HepG2 (cell line): ENCODE data around the gene SNX21. TPM values are rescaled to one million over a fixed set of nuclear protein-coding genes. Genes with fewer than 3 reads are reported as not detected.

Experiments used
- BHLHE40 ChIP-seq: IDR thresholded peaks from 2 replicates; pipeline ENCODE4 v1.6.1; 2011; ENCODE audit warnings: low read length, improper control_type of control experiment
- SMARCE1 ChIP-seq: fragments of 450-650 bp; IDR thresholded peaks from 2 replicates; pipeline ENCODE4 v1.6.1; 2017; ENCODE audit warnings: borderline replicate concordance
- SP1 ChIP-seq, 2 experiments: fragments of 450-650 bp in 1 of 2; sonication (generic) in 1 of 2; formaldehyde crosslinking in 1 of 2; IDR thresholded peaks; 2 replicates each; pipeline versions ENCODE4 v1.4.0 to v1.6.1; 2016 to 2020; ENCODE audit warnings: missing genetic modification reagents in 1 of 2
- ZNF577 ChIP-seq: sonication (generic); formaldehyde crosslinking; IDR thresholded peaks from 2 replicates; pipeline ENCODE4 v1.4.0; 2020; ENCODE audit warnings: mild to moderate bottlenecking, low read depth, missing genetic modification reagents, borderline replicate concordance
- polyA plus RNA-seq, 8 experiments: library from polyadenylated mRNA; depleted of rRNA in 3 of 8; stranded (reverse) in 7 of 8; unstranded in 1 of 8; fragments of >200 nt; fragmentation: Illumina TruSeq in 4 of 8; extraction: Trizol in 4 of 8; gene quantifications; 2 replicates each; pipeline versions ENCODE4 v1.2.1 to v1.2.3, GENCODE V29; 2011 to 2016; ENCODE audit warnings: low read depth in 4 of 8, missing spikeins in 1 of 8, mixed read lengths in 1 of 8; ENCODE audit not compliant: insufficient read depth in 1 of 8
- total RNA-seq, 5 experiments: library from RNA; depleted of rRNA; stranded (reverse); fragments of >200 nt; fragmentation: Illumina TruSeq; extraction: Trizol; gene quantifications; 2 replicates each; pipeline ENCODE4 v1.2.3, GENCODE V29; 2016; ENCODE audit warnings: low read depth in 1 of 5
- TF ChIP-seq, protein P1 (sequence below), 2 experiments: sonication (generic) in 1 of 2; formaldehyde crosslinking in 1 of 2; IDR thresholded peaks; 2 replicates each; pipeline versions ENCODE4 v1.4.0 to v1.6.1; 2016 to 2020; ENCODE audit warnings: borderline replicate concordance in 1 of 2, low read depth in 1 of 2, mild to moderate bottlenecking in 1 of 2, missing genetic modification reagents in 1 of 2
- TF ChIP-seq, protein P2 (sequence below): sonication (generic); formaldehyde crosslinking; IDR thresholded peaks from 2 replicates; pipeline ENCODE4; 2020; ENCODE audit warnings: missing genetic modification reagents, mild to moderate bottlenecking, borderline replicate concordance
- TF ChIP-seq, protein P3 (sequence below): sonication (generic); formaldehyde crosslinking; IDR thresholded peaks from 2 replicates; pipeline ENCODE4 v1.8.0; 2022; ENCODE audit warnings: mild to moderate bottlenecking, missing genetic modification reagents; ENCODE audit not compliant: insufficient replicate concordance
- TF ChIP-seq, protein P4 (sequence below): sonication (generic); formaldehyde crosslinking; IDR thresholded peaks from 2 replicates; pipeline ENCODE4 v1.4.0; 2020; ENCODE audit warnings: mild to moderate bottlenecking, missing genetic modification reagents
- TF ChIP-seq, protein P5 (sequence below): sonication (generic); formaldehyde crosslinking; IDR thresholded peaks from 2 replicates; pipeline ENCODE4 v1.9.0; 2021; ENCODE audit warnings: missing genetic modification reagents, mild to moderate bottlenecking, borderline replicate concordance

SNX21 gene
- total and polyA plus RNA-seq, 2 of the 13 experiments (the other 11 are each of a cell fraction or from before 2014, with no cell fraction given), result 7.7 to 12.8 TPM

DNA sequence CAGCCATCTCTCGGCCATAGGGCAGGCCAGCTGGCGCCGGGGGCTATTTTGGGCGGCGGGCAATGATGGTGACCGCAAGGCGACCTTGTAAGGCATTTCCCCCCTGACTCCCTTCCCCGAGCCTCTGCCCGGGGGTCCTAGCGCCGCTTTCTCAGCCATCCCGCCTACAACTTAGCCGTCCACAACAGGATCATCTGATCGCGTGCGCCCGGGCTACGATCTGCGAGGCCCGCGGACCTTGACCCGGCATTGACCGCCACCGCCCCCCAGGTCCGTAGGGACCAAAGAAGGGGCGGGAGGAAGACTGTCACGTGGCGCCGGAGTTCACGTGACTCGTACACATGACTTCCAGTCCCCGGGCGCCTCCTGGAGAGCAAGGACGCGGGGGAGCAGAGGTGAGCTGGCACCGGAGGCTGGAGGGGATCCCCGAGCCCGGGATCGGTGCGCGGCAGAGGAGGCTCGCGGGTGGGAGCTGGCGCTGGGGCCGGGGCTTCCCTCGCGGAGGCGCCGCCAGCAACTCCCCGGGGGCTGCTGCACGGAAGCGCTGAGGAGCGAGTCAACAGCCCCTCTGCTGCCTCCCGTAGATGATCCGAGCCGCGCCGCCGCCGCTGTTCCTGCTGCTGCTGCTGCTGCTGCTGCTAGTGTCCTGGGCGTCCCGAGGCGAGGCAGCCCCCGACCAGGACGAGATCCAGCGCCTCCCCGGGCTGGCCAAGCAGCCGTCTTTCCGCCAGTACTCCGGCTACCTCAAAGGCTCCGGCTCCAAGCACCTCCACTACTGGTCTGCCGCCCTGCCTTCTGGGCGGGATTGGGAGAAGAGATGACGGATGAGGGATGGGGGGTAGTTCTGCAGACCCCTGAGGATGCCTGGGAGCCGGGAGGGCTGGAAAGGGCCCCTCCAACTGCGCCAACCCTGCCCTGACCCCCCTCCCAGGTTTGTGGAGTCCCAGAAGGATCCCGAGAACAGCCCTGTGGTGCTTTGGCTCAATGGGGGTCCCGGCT lies 57.7 kb downstream of the SNX21 start, which contains the start of the genes CTSA and NEURL2 (continued):
- TF ChIP-seq ZNF577 (CRISPR knock-in tag) (0 out of 2 replicates have a peak, but pooled peaks have one; percentile 48), BHLHE40 (peak; percentile 98), SP1 (IDR thresholded peaks at IDR 0.05) (no peak), SP1 (CRISPR knock-in tag; IDR thresholded peaks at IDR 0.05) (peak; percentile 99), SMARCE1 (no peak)
- TF ChIP-seq, protein P1, sequence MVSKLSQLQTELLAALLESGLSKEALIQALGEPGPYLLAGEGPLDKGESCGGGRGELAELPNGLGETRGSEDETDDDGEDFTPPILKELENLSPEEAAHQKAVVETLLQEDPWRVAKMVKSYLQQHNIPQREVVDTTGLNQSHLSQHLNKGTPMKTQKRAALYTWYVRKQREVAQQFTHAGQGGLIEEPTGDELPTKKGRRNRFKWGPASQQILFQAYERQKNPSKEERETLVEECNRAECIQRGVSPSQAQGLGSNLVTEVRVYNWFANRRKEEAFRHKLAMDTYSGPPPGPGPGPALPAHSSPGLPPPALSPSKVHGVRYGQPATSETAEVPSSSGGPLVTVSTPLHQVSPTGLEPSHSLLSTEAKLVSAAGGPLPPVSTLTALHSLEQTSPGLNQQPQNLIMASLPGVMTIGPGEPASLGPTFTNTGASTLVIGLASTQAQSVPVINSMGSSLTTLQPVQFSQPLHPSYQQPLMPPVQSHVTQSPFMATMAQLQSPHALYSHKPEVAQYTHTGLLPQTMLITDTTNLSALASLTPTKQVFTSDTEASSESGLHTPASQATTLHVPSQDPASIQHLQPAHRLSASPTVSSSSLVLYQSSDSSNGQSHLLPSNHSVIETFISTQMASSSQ (IDR thresholded peaks at IDR 0.05; ENCODE audit: low read depth), result peak; percentile 86
- TF ChIP-seq, protein P1 (CRISPR knock-in tag; IDR thresholded peaks at IDR 0.05; ENCODE audit: borderline replicate concordance), result peak; percentile 96
- TF ChIP-seq, protein P2, sequence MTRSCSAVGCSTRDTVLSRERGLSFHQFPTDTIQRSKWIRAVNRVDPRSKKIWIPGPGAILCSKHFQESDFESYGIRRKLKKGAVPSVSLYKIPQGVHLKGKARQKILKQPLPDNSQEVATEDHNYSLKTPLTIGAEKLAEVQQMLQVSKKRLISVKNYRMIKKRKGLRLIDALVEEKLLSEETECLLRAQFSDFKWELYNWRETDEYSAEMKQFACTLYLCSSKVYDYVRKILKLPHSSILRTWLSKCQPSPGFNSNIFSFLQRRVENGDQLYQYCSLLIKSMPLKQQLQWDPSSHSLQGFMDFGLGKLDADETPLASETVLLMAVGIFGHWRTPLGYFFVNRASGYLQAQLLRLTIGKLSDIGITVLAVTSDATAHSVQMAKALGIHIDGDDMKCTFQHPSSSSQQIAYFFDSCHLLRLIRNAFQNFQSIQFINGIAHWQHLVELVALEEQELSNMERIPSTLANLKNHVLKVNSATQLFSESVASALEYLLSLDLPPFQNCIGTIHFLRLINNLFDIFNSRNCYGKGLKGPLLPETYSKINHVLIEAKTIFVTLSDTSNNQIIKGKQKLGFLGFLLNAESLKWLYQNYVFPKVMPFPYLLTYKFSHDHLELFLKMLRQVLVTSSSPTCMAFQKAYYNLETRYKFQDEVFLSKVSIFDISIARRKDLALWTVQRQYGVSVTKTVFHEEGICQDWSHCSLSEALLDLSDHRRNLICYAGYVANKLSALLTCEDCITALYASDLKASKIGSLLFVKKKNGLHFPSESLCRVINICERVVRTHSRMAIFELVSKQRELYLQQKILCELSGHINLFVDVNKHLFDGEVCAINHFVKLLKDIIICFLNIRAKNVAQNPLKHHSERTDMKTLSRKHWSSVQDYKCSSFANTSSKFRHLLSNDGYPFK (CRISPR knock-in tag), result peak; percentile 95
- TF ChIP-seq, protein P3, sequence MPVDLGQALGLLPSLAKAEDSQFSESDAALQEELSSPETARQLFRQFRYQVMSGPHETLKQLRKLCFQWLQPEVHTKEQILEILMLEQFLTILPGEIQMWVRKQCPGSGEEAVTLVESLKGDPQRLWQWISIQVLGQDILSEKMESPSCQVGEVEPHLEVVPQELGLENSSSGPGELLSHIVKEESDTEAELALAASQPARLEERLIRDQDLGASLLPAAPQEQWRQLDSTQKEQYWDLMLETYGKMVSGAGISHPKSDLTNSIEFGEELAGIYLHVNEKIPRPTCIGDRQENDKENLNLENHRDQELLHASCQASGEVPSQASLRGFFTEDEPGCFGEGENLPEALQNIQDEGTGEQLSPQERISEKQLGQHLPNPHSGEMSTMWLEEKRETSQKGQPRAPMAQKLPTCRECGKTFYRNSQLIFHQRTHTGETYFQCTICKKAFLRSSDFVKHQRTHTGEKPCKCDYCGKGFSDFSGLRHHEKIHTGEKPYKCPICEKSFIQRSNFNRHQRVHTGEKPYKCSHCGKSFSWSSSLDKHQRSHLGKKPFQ (CRISPR knock-in tag), result peak; percentile 95
- TF ChIP-seq, protein P4, sequence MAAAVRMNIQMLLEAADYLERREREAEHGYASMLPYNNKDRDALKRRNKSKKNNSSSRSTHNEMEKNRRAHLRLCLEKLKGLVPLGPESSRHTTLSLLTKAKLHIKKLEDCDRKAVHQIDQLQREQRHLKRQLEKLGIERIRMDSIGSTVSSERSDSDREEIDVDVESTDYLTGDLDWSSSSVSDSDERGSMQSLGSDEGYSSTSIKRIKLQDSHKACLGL (CRISPR knock-in tag), result peak; percentile 95
- TF ChIP-seq, protein P5, sequence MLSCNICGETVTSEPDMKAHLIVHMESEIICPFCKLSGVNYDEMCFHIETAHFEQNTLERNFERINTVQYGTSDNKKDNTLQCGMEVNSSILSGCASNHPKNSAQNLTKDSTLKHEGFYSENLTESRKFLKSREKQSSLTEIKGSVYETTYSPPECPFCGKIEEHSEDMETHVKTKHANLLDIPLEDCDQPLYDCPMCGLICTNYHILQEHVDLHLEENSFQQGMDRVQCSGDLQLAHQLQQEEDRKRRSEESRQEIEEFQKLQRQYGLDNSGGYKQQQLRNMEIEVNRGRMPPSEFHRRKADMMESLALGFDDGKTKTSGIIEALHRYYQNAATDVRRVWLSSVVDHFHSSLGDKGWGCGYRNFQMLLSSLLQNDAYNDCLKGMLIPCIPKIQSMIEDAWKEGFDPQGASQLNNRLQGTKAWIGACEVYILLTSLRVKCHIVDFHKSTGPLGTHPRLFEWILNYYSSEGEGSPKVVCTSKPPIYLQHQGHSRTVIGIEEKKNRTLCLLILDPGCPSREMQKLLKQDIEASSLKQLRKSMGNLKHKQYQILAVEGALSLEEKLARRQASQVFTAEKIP, result peak; percentile 92; the same call in 1 of the 2 replicates
